HG02798 (cell line): ENCODE data around the gene C16orf87.

Source experiments
- ATAC-seq: cut with Tn5 transposase; IDR thresholded peaks from one replicate; pipeline ENCODE4 v1.9.1; 2021; ENCODE audit warnings: mild to moderate bottlenecking; ENCODE audit not compliant: unreplicated experiment, poor library complexity

Gene C16orf87

GRCh38 chr16:46763147-46763546 lies 67.8 kb downstream of the C16orf87 start:
- no peak for ATAC-seq

DNA sequence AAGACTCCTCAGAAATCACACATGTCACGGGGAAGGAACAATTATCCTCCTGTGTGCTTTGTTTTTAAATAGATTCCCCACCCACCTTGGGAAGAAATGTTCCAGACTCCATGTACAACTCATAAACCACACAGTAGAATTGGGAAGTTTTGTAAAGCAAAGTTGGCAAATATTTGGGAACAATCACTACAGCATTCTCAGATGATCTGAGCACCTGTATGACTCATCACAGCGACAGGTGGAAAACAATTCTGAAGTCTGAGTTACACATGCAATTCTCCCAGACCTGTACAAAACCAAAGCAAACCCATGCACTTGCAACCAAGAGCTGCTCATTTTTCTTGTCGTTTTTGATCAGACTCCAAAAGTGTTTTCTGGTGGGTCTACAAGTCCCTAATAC lies 68.4 kb downstream of the C16orf87 start:
- no peak for ATAC-seq

DNA sequence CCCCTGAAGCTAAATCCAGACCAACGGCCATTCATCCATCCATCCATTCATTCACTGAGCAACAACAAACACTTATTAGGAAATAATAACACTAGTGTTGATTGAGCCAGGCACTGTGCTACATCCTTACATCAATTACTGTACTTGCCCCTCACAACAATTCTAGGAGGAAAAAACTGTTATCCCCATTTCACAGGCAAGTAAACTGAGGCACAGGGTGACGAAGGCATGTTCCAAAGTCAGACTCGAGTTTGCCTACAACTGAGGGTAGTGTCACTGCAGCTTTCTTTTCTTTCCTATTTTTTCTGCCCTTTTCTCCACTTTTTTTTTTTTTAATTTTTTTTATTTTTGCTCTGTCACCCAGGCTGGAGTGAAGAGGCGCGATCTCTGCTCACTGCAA lies 71.7 kb downstream of the C16orf87 start:
- ATAC-seq = no peak

- no peak for ATAC-seq
Measured at GRCh38 chr16:46757339-46758050, 73.5 kb downstream of the C16orf87 start.

GRCh38 chr16:46756772-46757171 lies 74.2 kb downstream of the C16orf87 start:
- no peak for ATAC-seq

DNA sequence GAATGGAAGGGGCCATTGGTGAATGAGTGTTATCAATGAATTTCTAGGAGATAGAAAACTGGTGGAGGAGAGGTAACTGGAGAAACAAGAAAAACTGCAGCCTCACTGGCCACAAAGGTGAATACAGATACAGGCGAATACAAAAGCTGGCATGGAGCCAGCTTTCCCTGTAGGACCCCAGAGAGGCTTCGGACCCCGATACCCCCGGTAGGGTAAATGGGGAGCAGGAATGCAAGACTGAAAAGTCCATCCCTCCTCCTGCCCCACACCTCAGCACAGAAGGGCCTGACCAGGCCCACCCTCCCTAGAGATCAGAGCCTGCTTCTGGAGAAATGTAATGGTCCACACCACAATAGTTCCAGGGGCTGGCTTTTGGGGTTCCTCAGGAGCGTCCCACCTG lies 78.0 kb downstream of the C16orf87 start:
- ATAC-seq = no peak

DNA sequence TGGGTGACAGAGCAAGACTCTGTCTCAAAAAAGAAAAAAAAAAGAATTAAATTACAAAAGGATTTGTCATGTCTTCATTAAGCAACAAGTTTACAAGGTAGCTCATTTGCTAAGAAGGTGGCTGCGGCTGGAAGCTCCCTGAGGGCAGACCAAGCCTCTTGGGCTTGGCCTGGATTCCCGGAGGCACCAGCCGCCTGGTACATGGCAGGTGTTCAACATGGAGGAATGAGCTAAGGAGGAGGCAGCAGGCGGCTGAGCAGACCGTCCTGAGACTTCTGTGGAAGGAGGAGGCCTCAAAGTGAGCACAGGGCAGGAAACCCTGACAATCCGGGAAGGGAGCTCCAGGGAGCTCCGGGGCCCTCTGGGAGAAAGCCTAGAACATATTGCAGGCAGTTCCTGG lies 79.6 kb downstream of the C16orf87 start:
- no peak for ATAC-seq

DNA sequence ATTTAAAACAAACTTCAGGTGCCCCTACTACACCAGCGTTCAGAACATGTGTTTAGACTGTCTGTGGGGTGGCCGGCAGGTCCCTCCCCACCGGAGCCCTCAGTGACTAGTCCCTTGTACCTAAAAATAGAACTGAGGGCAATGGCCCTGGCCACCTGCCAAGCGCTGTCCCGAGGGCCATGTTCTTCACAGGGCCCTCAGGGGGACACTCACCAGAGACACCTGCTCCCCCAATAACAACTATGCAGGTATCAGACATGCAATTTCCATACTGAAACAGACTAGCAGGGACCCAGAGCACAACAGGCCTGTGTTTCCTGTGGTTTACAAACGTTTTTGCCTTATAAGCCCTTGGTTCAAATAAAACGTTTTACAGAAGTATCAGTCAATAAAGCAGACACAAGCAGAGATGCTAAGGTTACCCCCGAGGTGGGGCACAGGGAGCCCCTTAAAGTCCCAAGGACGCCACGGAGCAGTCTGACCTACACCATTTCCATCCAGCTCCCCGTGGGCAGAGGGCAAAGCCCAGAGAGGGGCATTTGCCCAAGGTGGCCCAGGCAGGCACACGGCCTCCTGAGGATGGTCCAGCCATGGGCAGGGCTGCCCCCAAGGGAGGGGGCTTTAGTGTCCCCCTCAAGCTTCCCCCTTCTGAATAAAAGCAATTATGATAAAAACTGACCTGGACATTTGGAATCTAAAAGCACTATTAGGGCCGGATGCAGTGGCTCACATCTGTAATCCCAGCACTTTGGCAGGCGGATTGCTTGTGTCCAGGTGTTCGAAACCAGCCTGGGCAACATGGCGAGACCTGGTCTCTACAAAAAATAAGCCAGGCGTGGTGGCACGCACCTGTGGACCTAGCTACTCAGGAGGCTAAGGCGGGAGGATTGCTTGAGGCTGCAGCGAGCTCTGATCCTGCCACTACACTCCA lies 81.9 kb downstream of the C16orf87 start:
- ATAC-seq = peak; percentile 57

GRCh38 chr16:46747777-46748651 lies 83.0 kb downstream of the C16orf87 start, which contains the start of gene MYLK3:
MYLK3 (minus strand) TSS chr16:46748344; CDS start chr16:46748193, 151 bp downstream.
- ATAC-seq = no peak

DNA sequence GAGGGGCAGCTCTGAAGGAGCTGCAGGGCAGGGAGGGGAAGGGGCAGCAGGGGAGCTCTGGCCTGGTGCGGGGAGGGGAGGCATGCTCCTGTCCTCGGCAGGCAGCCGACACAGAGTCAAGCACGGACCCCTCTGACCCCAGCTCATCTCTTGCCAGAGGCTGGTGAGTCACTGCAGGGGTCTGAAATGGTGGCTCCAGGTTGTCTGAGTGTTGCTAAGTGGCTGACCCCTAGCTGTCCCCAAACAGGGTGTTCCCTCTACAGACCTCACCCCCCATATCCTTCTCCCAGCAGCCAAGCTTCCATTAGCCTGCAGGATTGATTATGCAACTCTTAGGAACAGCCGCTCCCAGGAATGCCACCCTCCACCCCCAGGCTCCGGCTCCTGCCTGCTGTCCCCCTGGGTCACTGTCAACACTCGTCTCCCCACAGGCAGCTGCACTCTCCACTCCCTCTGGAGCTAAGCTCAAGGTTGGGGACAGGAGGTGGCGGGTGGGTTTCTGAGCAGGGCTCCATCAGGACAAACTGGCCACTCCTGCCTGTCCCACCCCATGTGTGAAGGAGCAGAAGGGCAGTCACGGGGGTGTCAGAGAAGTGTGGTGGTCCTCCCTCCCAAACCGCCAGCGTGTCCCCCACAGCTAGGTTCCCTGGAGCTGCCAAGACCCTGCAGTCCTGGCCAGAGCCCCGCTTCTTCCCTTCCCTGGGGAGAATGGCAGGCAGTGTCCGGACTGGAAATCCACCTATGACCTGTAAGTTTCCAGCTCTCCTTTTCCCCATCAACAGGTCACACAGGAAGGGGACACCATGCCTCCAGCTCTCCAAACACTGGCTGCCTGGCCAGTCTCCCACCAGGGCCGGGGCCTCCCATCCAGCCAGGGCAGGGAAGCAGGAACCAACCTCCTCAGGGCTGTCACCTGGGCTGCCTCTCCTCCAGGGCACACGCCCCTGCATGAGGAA lies 83.9 kb downstream of the C16orf87 start:
- ATAC-seq = no peak
